Left lung (tissue), 10 donors: ENCODE data around the gene PMM2. TPM values are rescaled to one million over a fixed set of nuclear protein-coding genes. Genes with fewer than 3 reads are reported as not detected.

Experiments used
- ATAC-seq: fragments of 200-7000 bp; cut with Tn5 transposase; one replicate; pipeline ENCODE4 v1.9.1; 2020; ENCODE audit warnings: moderate library complexity
- DNase-seq, 4 donors: peaks; one replicate each; pipeline ENCODE4 v3.0.0-alpha.2; 2013 to 2020
- H3K27ac ChIP-seq, 2 donors: fragments of 200-600 bp; sonication (generic) in 1 of 2; one replicate each; pipeline versions ENCODE4 v1.5.0 to v1.8.0; 2020 to 2021
- H3K27me3 ChIP-seq, 2 donors: fragments of 200-600 bp; sonication (generic) in 1 of 2; one replicate each; pipeline versions ENCODE4 v1.5.0 to v1.8.0; 2020 to 2021
- H3K36me3 ChIP-seq, 2 donors: fragments of 200-600 bp; sonication (generic) in 1 of 2; one replicate each; pipeline versions ENCODE4 v1.5.0 to v1.8.0; 2020 to 2021
- H3K4me1 ChIP-seq, 2 donors: fragments of 200-600 bp; one replicate each; pipeline ENCODE4 v1.8.0; 2021
- H3K4me3 ChIP-seq, 2 donors: fragments of 200-600 bp; sonication (generic) in 1 of 2; one replicate each; pipeline versions ENCODE4 v1.5.0 to v1.8.0; 2020 to 2021; ENCODE audit warnings: mild to moderate bottlenecking in 1 of 2
- H3K9me3 ChIP-seq, 2 donors: fragments of 200-600 bp; sonication (generic) in 1 of 2; one replicate each; pipeline versions ENCODE4 v1.5.0 to v1.8.0; 2020 to 2021
- intact Hi-C, 2 donors: fragments of 100-400 bp; cut with DNase I; formaldehyde crosslinking; loops; one replicate each; pipeline versions ENCODE4 v1.11.2 to v1.14.2; 2022
- polyA plus RNA-seq, 6 donors: library from polyadenylated mRNA; unstranded; fragments of 120-200 nt; gene quantifications; one replicate each; pipeline ENCODE4 v1.2.1, GENCODE V29; 2013; ENCODE audit not compliant: insufficient read length in 6 of 6
- total RNA-seq, 2 donors: library from RNA; stranded (reverse); fragmentation: NEBNext Ultra II Directional; extraction: Animal tissue kit (Norgen Biotek cat#: 25700); gene quantifications; one replicate each; pipeline ENCODE4 v1.2.1, GENCODE V29; 2021
- TF ChIP-seq, protein P1 (sequence below), 2 donors: fragments of 200-600 bp; sonication (generic) in 1 of 2; IDR thresholded peaks; one replicate each; pipeline versions ENCODE4 v1.5.0 to v1.8.0; 2021; ENCODE audit warnings: antibody characterized with exemption in 2 of 2
- donor health status: DM: no; HTN: yes; CAD: no.
- donor health status: DM: no; HTN: no; CAD: no.

The PMM2 gene
- total and polyA plus RNA-seq, 8 donors = 19.2 to 38.2 (median 22.9) TPM

DNA sequence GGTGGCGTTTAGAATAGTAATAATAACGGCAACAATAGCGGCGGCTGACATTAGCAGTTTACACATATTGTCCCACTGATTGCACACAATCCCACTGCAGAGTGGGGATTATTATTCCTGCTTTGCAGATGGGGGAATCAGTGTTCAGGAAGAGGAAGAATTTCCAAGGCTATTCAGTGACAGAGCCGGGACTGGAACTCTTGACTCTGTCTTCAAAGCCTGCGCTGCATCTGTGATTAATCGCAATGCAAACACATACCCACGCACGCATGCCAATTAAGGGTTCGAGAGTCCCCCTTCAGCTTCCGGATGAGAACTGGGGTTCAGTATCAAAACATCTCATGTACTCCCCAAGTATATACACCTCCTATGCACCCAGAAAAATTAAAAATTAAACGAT is 29.4 kb upstream of the PMM2 start:
- Histone ChIP-seq H3K4me1 (no peaks in the 10 kb centered on the region), H3K9me3 (no peaks in the 10 kb centered on the region), H3K36me3 (peaks cover 0 to 25% of the 10 kb centered on the region in 2 donors), H3K27ac (no peak overlapping the region), H3K4me3 (no peak overlapping the region), H3K27me3 (no peaks in the 10 kb centered on the region)
- TF ChIP-seq, protein P1, sequence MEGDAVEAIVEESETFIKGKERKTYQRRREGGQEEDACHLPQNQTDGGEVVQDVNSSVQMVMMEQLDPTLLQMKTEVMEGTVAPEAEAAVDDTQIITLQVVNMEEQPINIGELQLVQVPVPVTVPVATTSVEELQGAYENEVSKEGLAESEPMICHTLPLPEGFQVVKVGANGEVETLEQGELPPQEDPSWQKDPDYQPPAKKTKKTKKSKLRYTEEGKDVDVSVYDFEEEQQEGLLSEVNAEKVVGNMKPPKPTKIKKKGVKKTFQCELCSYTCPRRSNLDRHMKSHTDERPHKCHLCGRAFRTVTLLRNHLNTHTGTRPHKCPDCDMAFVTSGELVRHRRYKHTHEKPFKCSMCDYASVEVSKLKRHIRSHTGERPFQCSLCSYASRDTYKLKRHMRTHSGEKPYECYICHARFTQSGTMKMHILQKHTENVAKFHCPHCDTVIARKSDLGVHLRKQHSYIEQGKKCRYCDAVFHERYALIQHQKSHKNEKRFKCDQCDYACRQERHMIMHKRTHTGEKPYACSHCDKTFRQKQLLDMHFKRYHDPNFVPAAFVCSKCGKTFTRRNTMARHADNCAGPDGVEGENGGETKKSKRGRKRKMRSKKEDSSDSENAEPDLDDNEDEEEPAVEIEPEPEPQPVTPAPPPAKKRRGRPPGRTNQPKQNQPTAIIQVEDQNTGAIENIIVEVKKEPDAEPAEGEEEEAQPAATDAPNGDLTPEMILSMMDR (IDR thresholded peaks at IDR 0.05) = no peak
- DNase-seq (no peak), ATAC-seq (no peak)
- intact Hi-C loops = no loop called here

DNA sequence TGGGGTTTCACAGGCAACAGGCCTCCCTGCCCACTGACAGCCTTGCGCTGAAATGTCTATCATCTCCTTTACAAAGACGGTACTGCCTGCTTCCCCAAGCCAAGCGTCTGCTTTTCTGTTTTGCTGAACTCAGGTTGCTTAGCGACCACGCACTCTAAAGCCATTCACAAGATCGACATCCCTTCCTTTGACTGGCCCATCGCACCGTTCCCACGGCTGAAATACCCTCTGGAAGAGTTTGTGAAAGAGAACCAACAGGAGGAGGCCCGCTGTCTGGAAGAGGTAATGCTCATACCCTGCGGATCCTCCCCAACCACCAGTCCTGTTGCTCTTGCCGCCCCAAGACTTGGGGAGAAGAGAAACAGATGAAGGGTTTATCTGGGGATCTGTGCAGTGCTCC is 28.9 kb upstream of the PMM2 start:
- ATAC-seq = no peak
- no peak overlapping the region for H3K27ac ChIP-seq

DNA sequence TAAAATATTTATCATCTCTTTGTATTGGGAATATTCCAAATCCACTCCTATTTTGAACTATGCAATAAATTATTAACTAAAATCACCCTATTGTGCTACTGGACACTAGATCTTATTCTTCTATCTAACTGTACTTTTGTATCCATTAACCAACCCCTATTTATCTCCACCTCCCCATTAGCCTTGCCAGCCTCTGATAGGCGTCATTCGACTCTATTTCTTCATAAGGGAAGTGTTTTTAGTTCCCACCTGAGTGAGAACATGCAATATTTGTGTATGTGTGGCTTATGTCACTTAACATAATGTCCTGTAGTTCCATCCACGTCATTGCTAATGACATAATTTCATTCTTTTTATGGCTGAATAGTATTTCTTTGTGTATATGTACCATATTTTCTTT is 24.1 kb upstream of the PMM2 start:
- Histone ChIP-seq H3K27ac (no peak overlapping the region), H3K4me1 (no peaks in the 10 kb centered on the region), H3K9me3 (no peaks in the 10 kb centered on the region), H3K27me3 (no peaks in the 10 kb centered on the region), H3K36me3 (peaks cover 0 to 47% of the 10 kb centered on the region in 2 donors), H3K4me3 (no peak overlapping the region)
- DNase-seq (no peak), ATAC-seq (no peak)
- TF ChIP-seq, protein P1 (IDR thresholded peaks at IDR 0.05) = no peak
- intact Hi-C loops = no loop called here

More for the DNA sequence above, 28.9 kb upstream of the PMM2 start:
- TF ChIP-seq, protein P1 (IDR thresholded peaks at IDR 0.05) = no peak
- DNase-seq = no peak
- H3K36me3 ChIP-seq = peaks cover 0 to 25% of the 10 kb centered on the region in 2 donors
- no peaks in the 10 kb centered on the region for H3K4me1 ChIP-seq
- no peaks in the 10 kb centered on the region for H3K27me3 ChIP-seq
- intact Hi-C loops = no loop called here
- H3K4me3 ChIP-seq = no peak overlapping the region
- H3K9me3 ChIP-seq = no peaks in the 10 kb centered on the region

DNA sequence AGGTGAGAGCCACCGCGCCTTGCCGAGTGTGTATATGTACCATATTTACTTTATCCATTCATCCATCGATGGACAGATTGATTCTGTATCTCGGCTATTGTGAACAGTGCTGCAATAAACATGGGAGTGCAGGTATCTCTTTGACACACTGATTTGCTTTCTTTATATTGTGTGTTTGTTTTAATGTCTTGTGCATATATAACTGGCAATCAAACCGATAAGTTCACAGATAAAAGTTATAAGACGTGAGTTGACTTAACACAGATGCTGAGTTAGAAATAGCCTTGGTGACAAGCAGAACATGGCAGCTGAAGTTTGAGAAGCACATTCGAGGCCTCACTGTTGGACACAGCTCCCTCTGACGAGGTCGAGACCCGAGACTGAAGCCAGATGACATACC is 23.4 kb upstream of the PMM2 start:
- Histone ChIP-seq H3K9me3 (no peaks in the 10 kb centered on the region), H3K27ac (no peak overlapping the region), H3K4me3 (no peak overlapping the region), H3K27me3 (no peaks in the 10 kb centered on the region), H3K36me3 (peaks cover 0 to 45% of the 10 kb centered on the region in 2 donors), H3K4me1 (no peaks in the 10 kb centered on the region)
- intact Hi-C loops = no loop called here
- no peak for DNase-seq
- TF ChIP-seq, protein P1 (IDR thresholded peaks at IDR 0.05) = no peak
- no peak for ATAC-seq

DNA sequence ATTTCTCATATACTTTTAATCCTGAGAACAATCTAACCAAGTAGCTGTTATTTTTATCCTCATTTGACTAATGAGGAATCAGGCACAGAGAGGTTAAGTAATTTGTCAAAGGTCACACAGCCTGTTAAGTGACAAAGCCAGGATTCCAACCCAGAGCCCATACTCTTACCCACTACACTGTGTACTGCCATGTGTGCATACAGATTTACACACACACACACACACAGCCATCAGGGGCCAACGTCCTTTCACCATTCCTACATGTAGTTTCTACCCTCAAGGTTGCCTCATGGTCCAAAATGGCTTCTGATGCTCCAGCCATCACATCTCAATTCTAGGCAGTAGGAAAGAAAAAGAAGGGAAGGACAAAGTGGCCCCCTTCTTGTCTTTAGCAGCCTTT is 22.3 kb upstream of the PMM2 start:
- no peak for ATAC-seq

More for the DNA sequence above, 22.3 kb upstream of the PMM2 start:
- TF ChIP-seq, protein P1 (IDR thresholded peaks at IDR 0.05) = no peak
- Histone ChIP-seq H3K27ac (no peak overlapping the region), H3K36me3 (peaks cover 0 to 44% of the 10 kb centered on the region in 2 donors), H3K4me3 (no peak overlapping the region), H3K4me1 (no peaks in the 10 kb centered on the region), H3K27me3 (no peaks in the 10 kb centered on the region), H3K9me3 (no peaks in the 10 kb centered on the region)
- no peak for DNase-seq
- intact Hi-C loops = no loop called here
